H1 (cell line): ENCODE results near the gene KCNQ1. TPM values are rescaled to one million over a fixed set of nuclear protein-coding genes. Genes with fewer than 3 reads are reported as not detected.

ENCODE experiments used
- BRCA1 ChIP-seq: IDR thresholded peaks from 2 replicates; pipeline ENCODE4 v1.6.1; 2012; ENCODE audit warnings: low read depth, low read length, improper control_type of control experiment
- CBX5 ChIP-seq: fragments of 300-800, 300-1000 bp; sonication (generic); IDR thresholded peaks from 2 replicates; pipeline ENCODE4 v1.7.1; 2016; ENCODE audit warnings: antibody characterized with exemption, low read length, low read depth
- GTF2F1 ChIP-seq: IDR thresholded peaks from 2 replicates; pipeline ENCODE4 v1.6.1; 2012; ENCODE audit warnings: low read depth, low read length, improper control_type of control experiment, borderline replicate concordance
- KDM1A ChIP-seq: fragments of 200-600, 300-600 bp; sonication (generic); IDR thresholded peaks from 2 replicates; pipeline ENCODE4 v1.7.1; 2016; ENCODE audit warnings: mild to moderate bottlenecking, low read length, borderline replicate concordance
- KDM4A ChIP-seq: IDR thresholded peaks from one replicate; pipeline ENCODE4 v1.7.1; 2012; ENCODE audit warnings: low read depth, mild to moderate bottlenecking, moderate library complexity, low read length, inconsistent platforms; ENCODE audit not compliant: severe bottlenecking
- SRF ChIP-seq: IDR thresholded peaks from 2 replicates; pipeline ENCODE4 v1.6.1; 2011; ENCODE audit warnings: mild to moderate bottlenecking, low read depth, low read length, moderate library complexity
- ZNF274 ChIP-seq: IDR thresholded peaks from 2 replicates; pipeline ENCODE4 v1.7.0; 2012; ENCODE audit warnings: low read length, borderline replicate concordance; ENCODE audit errors: extremely low read depth
- polyA plus RNA-seq, 7 experiments: library from polyadenylated mRNA; depleted of rRNA in 3 of 7; stranded (reverse) in 5 of 7; unstranded in 2 of 7; fragments of >200 nt in 5 of 7; fragments of 200-250 nt in 2 of 7; gene quantifications; 1 replicate in 5 of 7; 2 replicates in 1 of 7; 4 replicates in 1 of 7; pipeline versions ENCODE4 v1.2.1 to v1.2.3, GENCODE V29; 2011 to 2013; ENCODE audit warnings: missing spikeins in 2 of 7, mixed read lengths in 2 of 7
- total RNA-seq: library from RNA; stranded (reverse); fragmentation: NEBNext Ultra II Directional; extraction: Animal tissue kit (Norgen Biotek cat#: 25700); gene quantifications from 2 replicates; pipeline ENCODE4 v1.2.1, GENCODE V29; 2021
- TF ChIP-seq, protein P1 (sequence below): IDR thresholded peaks from 2 replicates; pipeline ENCODE4 v1.6.1; 2011; ENCODE audit warnings: low read length, improper control_type of control experiment

The KCNQ1 gene
- total and polyA plus RNA-seq, 2 of the 8 experiments (the other 6 are each of a cell fraction or from before 2014, with no cell fraction given): 1.9 to 2.0 TPM

DNA sequence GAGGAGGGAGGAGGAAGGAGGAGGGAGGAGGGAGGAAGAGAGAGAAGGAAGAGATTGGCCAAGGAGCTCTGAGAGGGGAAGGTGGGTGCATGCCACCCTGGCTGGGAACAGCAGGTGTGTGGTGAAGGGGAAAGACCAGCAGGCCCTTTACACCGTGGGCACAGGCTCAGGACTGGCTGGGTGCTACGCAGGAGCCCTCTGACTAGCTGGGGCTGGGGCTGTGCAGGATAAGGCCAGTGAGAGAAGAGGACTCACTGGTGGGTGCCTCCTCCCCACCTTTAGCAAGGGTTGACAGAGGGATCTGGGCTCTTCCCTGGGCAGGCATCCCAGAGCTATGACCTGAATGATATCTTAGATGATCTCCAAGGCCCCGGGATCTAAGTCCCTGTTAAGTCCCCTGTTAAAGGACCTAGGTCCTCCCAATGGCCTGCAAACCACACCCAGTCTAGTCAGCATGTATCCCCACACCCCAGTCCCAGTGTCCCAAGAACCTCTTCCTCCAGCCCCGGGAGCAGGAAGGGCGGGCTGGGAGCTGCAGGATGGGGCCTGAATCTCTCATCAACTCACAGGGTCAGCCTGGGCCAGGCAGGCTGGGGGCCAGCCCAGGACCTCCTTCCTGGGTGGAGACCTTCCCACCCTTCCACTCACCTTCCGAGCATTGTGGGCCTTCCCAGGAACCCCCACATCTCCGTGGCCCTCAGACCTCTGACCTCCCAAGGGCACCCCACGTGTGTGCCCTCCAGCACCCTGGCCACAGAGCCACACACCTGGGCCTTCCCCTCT is 385.4 kb downstream of the KCNQ1 start (continued):
- TF ChIP-seq KDM1A (no peak), ZNF274 (no peak), CBX5 (no peak), SRF (no peak), GTF2F1 (no peak), BRCA1 (no peak), KDM4A (no peak)
- TF ChIP-seq, protein P1, sequence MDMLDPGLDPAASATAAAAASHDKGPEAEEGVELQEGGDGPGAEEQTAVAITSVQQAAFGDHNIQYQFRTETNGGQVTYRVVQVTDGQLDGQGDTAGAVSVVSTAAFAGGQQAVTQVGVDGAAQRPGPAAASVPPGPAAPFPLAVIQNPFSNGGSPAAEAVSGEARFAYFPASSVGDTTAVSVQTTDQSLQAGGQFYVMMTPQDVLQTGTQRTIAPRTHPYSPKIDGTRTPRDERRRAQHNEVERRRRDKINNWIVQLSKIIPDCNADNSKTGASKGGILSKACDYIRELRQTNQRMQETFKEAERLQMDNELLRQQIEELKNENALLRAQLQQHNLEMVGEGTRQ: no peak
- TF ChIP-seq, all 59 proteins: peak for 0
